Neural cell (in vitro differentiated cells): Measurements from ENCODE around the gene SLC13A3. TPM values are rescaled to one million over a fixed set of nuclear protein-coding genes. Genes with fewer than 3 reads are reported as not detected.

Experiments used
- H2AFZ ChIP-seq: fragments of 200-600, 300-800 bp; sonication (generic), shearing (Covaris generic); 2 replicates; pipeline ENCODE4 v1.6.0; 2014; ENCODE audit warnings: low read depth, mild to moderate bottlenecking, antibody characterized with exemption, low read length, moderate library complexity
- H3F3A ChIP-seq: fragments of 200-600 bp; shearing (Covaris generic); 2 replicates; pipeline ENCODE4 v1.6.1; 2016; ENCODE audit warnings: mild to moderate bottlenecking, moderate library complexity, mixed read lengths, antibody characterized with exemption, low read length; ENCODE audit not compliant: insufficient read depth, poor library complexity, severe bottlenecking
- H3K27ac ChIP-seq: fragments of 200-600, 300-800 bp; sonication (generic), shearing (Covaris generic); 2 replicates; pipeline ENCODE4 v1.5.1; 2014; ENCODE audit warnings: mild to moderate bottlenecking, low read length, moderate library complexity
- H3K27me3 ChIP-seq: fragments of 300-800, 200-600 bp; sonication (generic), shearing (Covaris generic); 2 replicates; pipeline ENCODE4 v1.6.0; 2014; ENCODE audit warnings: mild to moderate bottlenecking, low read depth, low read length, moderate library complexity; ENCODE audit not compliant: insufficient read depth
- H3K36me3 ChIP-seq: fragments of 300-800, 200-600 bp; sonication (generic), shearing (Covaris generic); 2 replicates; pipeline ENCODE4 v1.5.1; 2014; ENCODE audit warnings: mild to moderate bottlenecking, antibody characterized with exemption, low read length, moderate library complexity; ENCODE audit not compliant: insufficient read depth
- H3K4me2 ChIP-seq: fragments of 300-800, 200-600 bp; sonication (generic), shearing (Covaris generic); 2 replicates; pipeline ENCODE4 v1.6.0; 2014; ENCODE audit warnings: mild to moderate bottlenecking, low read length
- H3K4me3 ChIP-seq: fragments of 300-800, 200-600 bp; sonication (generic), shearing (Covaris generic); 2 replicates; pipeline ENCODE4 v1.5.1; 2014; ENCODE audit warnings: mild to moderate bottlenecking, low read length, moderate library complexity
- H3K79me2 ChIP-seq: fragments of 200-600 bp; shearing (Covaris generic); replicated peaks from 2 replicates; pipeline ENCODE4 v1.6.0; 2014; ENCODE audit warnings: mild to moderate bottlenecking, low read length, moderate library complexity; ENCODE audit not compliant: insufficient read depth
- H3K9ac ChIP-seq: fragments of 300-800, 200-600 bp; sonication (generic), shearing (Covaris generic); 2 replicates; pipeline ENCODE4 v1.6.1; 2016; ENCODE audit warnings: mild to moderate bottlenecking, low read length, mixed read lengths
- H3K9me2 ChIP-seq: fragments of 200-600 bp; shearing (Covaris generic); 2 replicates; pipeline ENCODE4 v1.6.1; 2016; ENCODE audit warnings: mild to moderate bottlenecking, low read length, mixed read lengths; ENCODE audit not compliant: insufficient read depth
- H3K9me3 ChIP-seq: fragments of 200-600, 300-800 bp; sonication (generic), shearing (Covaris generic); 2 replicates; pipeline ENCODE4 v1.6.1; 2016; ENCODE audit warnings: mild to moderate bottlenecking, mixed run types, low read length, moderate library complexity, mixed read lengths
- H4K20me1 ChIP-seq: fragments of 200-600 bp; shearing (Covaris generic); 2 replicates; pipeline ENCODE4 v1.6.1; 2016; ENCODE audit warnings: mild to moderate bottlenecking, mixed run types; ENCODE audit not compliant: insufficient read depth
- CTCF ChIP-seq: fragments of 450-650 bp; IDR thresholded peaks from 2 replicates; pipeline ENCODE4 v1.5.1; 2014; ENCODE audit warnings: antibody characterized with exemption, mild to moderate bottlenecking, moderate library complexity; ENCODE audit not compliant: poor library complexity, severe bottlenecking
- EP300 ChIP-seq: fragments of 450-650 bp; conservative IDR thresholded peaks from 2 replicates; pipeline ENCODE4 v1.6.1; 2014; ENCODE audit warnings: antibody characterized with exemption, mild to moderate bottlenecking, moderate library complexity; ENCODE audit not compliant: poor library complexity, severe bottlenecking
- EZH2 ChIP-seq: fragments of 200-600, 300-800 bp; shearing (Covaris generic), sonication (generic); IDR thresholded peaks from 2 replicates; pipeline ENCODE4 v1.6.1; 2014; ENCODE audit warnings: antibody characterized with exemption, low read length, borderline replicate concordance, mild to moderate bottlenecking; ENCODE audit not compliant: insufficient read depth, poor library complexity, severe bottlenecking
- MXI1 ChIP-seq: fragments of 450-650 bp; conservative IDR thresholded peaks from 2 replicates; pipeline ENCODE4 v1.6.1; 2014; ENCODE audit warnings: antibody characterized with exemption, mild to moderate bottlenecking; ENCODE audit not compliant: poor library complexity, severe bottlenecking
- POLR2AphosphoS5 ChIP-seq: IDR thresholded peaks from 2 replicates; pipeline ENCODE4 v1.6.1; 2012
- RAD21 ChIP-seq: fragments of 450-650 bp; conservative IDR thresholded peaks from 2 replicates; pipeline ENCODE4 v1.6.1; 2014; ENCODE audit warnings: antibody characterized with exemption, mild to moderate bottlenecking, moderate library complexity
- REST ChIP-seq: IDR thresholded peaks from 2 replicates; pipeline ENCODE4 v1.6.1; 2012; ENCODE audit warnings: borderline replicate concordance
- SMC3 ChIP-seq: fragments of 450-650 bp; conservative IDR thresholded peaks from 2 replicates; pipeline ENCODE4 v1.6.1; 2014; ENCODE audit warnings: antibody characterized with exemption, mild to moderate bottlenecking, moderate library complexity; ENCODE audit not compliant: poor library complexity
- TAF1 ChIP-seq: IDR thresholded peaks from 2 replicates; pipeline ENCODE4 v1.6.1; 2012; ENCODE audit warnings: low read depth
- polyA plus RNA-seq: library from polyadenylated mRNA; depleted of rRNA; stranded (reverse); fragments of >200 nt; gene quantifications from 2 replicates; pipeline ENCODE4 v1.2.3, GENCODE V29; 2014

SLC13A3 gene
- polyA plus RNA-seq, 1 donor from 2014 or later: 5.5 TPM

- Histone ChIP-seq H3F3A (no peaks in the 10 kb centered on the region), H3K36me3 (no peaks in the 10 kb centered on the region), H3K9me2 (no peaks in the 10 kb centered on the region), H3K9me3 (no peaks in the 10 kb centered on the region), H3K79me2 (no peaks in the 10 kb centered on the region), H3K27ac (no peak overlapping the region), H4K20me1 (no peaks in the 10 kb centered on the region), H3K4me3 (peak overlapping the region; percentile 17), H3K27me3 (no peaks in the 10 kb centered on the region), H2AFZ (no peak overlapping the region), H3K9ac (no peak overlapping the region), H3K4me2 (no peak overlapping the region)
- TF ChIP-seq MXI1 (no peak), RAD21 (no peak), CTCF (no peak), TAF1 (no peak), EZH2 (no peak), POLR2AphosphoS5 (no peak), EP300 (no peak)
These were observed 626 bp downstream of the SLC13A3 start for GRCh38 chr20:46650575-46651090.

GRCh38 chr20:46649965-46650542 lies 1.2 kb downstream of the SLC13A3 start:
- no peaks in the 10 kb centered on the region for H3K36me3 ChIP-seq
- no peak overlapping the region for H3K4me2 ChIP-seq
- no peak overlapping the region for H3K9ac ChIP-seq
- no peak overlapping the region for H3K4me3 ChIP-seq
- no peak overlapping the region for H3K27ac ChIP-seq
- no peaks in the 10 kb centered on the region for H3K79me2 ChIP-seq
- no peaks in the 10 kb centered on the region for H3K27me3 ChIP-seq
- no peaks in the 10 kb centered on the region for H4K20me1 ChIP-seq
- TF ChIP-seq EZH2 (no peak), REST (no peak), EP300 (no peak), MXI1 (no peak), SMC3 (no peak), RAD21 (no peak), TAF1 (no peak), CTCF (no peak), POLR2AphosphoS5 (no peak)
- no peaks in the 10 kb centered on the region for H3K9me3 ChIP-seq
- H3K9me2 ChIP-seq: no peaks in the 10 kb centered on the region
- H3F3A ChIP-seq: no peaks in the 10 kb centered on the region
- H2AFZ ChIP-seq: no peak overlapping the region
